NOMO-1 (cell line): Measurements from ENCODE around the gene ADAMTSL1.

Experiments used
- DNase-seq, 2 experiments: peaks; one replicate each; lab custom pipeline; 2025; ENCODE audit not compliant: unreplicated experiment in 2 of 2; lab: John Stamatoyannopoulos, UW

ADAMTSL1 gene

GRCh38 chr9:18722882-18723281 lies 248.9 kb downstream of the ADAMTSL1 start:
- no peak for DNase-seq

- no peak for DNase-seq
These were observed 249.4 kb downstream of the ADAMTSL1 start for GRCh38 chr9:18723366-18723765.

DNA sequence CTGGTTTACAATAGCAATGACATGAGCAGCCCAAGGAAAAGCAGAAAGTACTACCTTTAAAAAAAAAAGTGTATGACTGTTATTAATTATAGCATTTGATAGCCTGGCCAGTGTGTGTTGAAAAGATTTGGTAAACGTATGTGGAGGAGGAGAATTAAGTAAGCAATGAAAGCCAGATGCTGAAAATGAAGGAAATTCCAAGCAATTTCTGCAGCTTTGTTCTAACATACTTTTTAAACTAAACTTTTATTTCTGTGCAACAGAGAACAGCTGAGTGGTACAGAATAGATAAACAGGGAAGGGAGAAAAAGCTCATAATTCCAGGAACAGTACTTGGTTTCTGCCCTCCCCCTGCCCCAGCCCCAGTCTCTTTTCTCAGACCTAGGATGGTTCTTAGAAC lies 252.6 kb downstream of the ADAMTSL1 start:
- no peak for DNase-seq

DNA sequence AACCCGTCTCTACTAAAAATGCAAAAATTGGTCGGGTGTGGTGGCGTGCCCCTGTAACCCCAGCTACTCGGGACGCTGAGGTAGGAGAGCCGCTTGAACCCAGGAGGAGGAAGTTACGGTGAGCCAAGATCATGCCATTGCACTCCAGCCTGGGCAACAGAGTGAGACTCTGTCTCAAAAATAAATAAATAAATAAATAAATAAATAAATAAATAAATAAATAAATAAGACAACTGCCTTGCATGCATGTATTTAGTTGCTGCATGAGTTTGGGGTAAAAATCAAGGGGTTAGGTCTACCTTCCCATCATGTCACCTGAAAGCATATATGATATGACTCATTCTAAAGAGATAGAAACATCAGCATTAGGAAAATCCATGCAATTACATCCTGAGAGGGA lies 254.0 kb downstream of the ADAMTSL1 start:
- no peak for DNase-seq

DNA sequence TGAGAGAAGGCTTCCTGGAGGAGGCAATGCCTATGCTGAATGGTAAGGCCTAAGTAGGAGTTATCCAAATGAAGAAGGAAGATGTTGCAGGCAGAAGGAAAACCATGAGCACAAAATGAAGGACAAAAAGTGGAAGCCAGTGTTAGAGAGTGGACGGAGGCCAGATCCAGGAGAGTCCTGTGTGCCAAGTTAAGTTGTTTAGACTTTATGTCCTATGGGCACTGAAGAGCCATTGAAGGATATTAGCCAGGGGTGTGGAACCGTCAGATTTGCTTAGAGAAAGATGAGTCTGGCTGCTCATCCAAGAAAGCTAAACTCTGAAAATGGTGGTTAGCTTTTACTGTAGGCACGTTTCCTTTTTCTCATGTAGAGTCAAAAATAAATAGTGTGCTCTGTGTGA lies 254.7 kb downstream of the ADAMTSL1 start:
- no peak for DNase-seq

DNA sequence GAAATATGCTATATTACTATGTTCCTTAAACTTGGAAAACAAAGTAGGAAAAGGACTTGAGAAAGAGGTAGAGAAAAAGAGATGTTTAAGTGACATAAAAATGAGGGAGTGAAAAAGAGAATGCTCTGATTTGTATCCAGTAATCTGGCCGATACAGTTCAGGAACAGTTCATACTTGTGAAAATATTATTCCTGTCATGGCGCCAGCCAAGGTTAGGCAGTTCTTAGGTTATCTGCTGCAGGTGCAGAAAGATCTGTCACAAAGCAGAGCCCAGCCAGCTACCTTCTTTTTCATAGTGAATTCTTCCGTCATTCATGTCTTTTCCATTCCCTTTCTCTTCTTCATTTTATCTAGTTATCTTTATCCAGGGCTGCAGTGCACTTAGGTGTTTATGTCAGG lies 256.3 kb downstream of the ADAMTSL1 start:
- no peak for DNase-seq

DNA sequence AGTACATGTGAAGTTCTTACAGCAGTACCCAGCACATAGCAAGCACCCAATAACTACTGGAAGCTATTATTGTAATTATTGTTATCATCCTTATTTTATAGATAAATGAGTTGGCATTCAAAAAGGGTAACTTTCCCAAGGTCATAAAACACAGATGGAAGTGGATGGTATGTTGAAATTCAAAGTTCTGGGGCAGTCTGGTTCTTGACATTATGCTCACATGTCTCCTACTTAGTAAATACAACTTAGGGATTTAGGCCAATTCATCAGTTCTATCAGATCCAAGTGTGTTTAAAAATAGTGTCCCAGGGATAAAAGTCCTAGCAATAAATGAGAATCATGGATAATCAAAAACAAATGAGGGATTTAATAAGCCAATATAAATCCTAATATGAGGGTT lies 265.2 kb downstream of the ADAMTSL1 start:
- DNase-seq: no peak

DNA sequence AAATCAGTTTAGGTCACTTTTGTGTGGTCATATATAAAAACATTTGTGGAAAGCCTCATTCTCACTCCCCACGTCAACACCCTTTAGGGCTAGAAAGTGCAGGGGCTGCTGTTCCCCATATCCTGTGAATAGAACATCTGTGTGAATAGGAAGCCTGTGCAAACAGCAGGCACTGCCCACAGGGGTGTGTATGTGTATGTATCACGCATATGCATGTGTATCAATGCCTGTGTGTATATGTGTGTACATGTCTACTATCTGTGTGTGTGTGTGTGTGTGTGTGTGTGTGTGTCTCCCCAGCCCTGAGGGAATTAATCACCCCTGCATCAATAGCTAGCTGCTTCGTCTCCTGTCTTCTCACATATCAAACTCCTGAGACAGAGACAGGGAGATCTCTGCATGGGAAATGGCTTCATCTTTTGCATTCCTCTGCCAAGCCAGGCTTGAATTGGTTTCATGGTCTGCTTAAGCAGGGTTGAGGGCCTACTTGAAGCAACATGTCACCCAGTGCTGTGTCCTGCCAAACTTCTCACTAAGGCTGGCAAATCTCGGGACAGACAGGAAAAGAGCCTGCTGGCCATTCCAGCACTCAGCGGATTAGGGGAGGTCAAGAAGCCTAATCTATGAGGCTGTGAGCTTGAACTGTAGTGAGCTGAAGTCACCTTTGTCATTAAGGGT lies 265.8 kb downstream of the ADAMTSL1 start:
- DNase-seq: no peak

DNA sequence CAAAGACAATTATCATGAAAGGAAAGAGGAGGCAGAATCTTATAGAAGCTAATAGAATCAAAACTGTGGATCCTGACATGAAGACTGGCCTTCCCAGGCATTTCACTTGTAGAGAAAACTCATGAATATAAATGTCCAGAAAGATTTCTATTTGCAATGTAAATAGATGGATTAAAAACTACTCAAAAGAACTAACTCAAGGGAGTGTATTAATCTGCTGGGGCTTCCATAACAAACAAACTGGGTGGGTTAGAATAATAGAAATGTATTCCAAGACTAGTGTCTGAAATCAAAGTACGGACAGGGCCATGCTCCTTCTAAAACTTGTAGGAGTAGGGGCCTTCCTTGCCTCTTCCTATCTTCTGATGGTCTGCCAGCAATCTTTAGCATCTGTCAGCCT lies 267.4 kb downstream of the ADAMTSL1 start:
- no peak for DNase-seq

- no peak for DNase-seq
These were observed 268.0 kb downstream of the ADAMTSL1 start for GRCh38 chr9:18741945-18742344.

DNA sequence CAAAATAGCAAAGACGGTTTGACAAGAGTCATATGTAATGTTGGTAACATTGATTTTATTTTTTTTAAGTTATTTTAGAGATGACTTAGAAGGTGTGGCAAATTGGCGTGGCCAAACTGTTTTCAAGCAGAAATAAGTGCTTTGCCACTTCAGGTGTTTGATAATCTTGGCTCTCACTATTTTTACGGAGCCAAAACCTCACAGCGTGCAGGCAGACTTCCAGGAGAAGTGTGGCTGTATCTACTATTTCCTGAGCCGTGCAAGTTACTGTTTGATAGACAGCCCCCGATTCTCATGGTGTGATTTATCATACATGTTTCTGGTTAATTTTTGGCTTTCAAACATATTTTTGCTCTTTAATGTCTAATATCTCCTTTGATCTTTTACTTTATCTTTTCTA lies 269.5 kb downstream of the ADAMTSL1 start:
- DNase-seq: no peak

DNA sequence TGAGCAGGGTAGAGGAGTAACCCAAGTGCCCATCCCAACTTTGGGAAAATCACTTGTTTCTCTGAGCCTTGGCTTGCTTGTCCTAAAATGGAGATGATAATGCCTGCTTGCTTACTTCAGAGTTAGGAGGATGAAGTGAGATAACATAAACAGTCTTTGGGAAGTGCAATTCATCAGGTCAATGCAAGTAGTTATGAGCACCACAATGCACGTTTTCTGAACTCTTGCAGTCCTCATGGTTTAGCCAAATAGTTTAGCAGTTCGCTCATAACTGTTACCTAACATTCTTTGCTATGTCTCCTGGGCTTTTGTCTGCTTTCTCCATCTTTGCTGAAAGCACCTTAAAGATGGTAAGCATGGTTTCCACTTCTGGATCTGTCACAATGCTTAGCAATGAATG lies 270.0 kb downstream of the ADAMTSL1 start:
- DNase-seq: no peak

DNA sequence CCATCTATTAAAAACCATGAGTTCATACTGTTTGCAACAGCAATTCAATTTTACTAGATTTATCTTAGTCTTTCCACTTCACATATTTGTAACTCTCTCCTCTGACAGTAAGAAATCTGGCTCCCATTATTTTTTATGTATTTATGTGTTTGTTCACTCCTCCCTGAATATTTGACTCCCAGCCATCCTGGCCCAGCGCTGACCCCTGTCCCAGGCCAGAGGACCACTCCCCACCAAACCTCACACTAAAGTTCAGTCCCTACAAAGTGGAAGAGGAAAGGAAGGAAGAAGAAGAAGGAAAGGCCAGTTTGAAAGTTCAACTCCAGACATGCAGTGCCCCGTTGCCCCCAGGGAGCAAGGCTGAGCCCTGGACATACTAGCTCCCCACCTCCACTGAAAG lies 271.8 kb downstream of the ADAMTSL1 start:
- no peak for DNase-seq

- no peak for DNase-seq
These were observed 272.7 kb downstream of the ADAMTSL1 start for GRCh38 chr9:18746631-18747030.

DNA sequence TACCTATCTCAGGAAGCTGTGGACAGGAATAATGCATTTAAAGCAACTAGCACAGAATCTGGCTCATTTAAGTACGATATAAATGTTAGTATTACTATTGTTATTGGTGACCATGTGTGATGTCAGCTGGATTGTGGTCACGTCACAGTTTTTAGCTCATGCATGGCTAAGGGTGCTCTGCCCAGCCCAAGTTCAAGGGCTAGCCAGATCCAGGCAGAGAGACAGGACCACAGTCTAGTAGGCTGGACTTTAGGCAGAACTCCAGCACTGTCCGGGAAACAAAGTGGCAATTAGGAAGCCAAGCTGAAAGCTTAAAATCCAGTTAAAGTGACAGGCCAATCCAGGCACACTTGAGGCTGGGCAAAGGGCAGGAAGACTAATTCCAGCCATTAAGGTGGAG lies 273.6 kb downstream of the ADAMTSL1 start:
- DNase-seq: no peak

DNA sequence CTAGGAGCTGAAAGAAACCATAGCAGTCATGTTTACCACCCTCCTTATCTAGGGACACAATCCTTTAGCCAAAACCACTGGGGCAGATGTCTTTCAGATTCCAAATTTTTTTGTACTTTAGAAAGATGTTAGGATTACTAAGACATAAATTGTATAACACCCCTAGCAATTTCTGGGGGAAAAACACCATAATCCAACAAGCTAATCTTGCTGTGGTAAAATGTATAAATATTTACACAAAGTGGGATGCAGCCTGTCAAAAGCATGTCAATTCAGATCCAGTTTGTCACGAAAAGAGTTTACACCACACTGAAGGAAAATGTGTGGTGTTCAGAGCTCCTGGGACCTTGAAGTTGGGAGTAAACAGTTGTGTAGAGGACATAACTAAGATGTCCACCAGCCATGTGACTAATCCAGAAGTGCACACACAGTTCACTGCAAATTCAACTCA lies 274.3 kb downstream of the ADAMTSL1 start:
- DNase-seq: no peak

- DNase-seq: no peak
These were observed 275.8 kb downstream of the ADAMTSL1 start for GRCh38 chr9:18749711-18750110.

DNA sequence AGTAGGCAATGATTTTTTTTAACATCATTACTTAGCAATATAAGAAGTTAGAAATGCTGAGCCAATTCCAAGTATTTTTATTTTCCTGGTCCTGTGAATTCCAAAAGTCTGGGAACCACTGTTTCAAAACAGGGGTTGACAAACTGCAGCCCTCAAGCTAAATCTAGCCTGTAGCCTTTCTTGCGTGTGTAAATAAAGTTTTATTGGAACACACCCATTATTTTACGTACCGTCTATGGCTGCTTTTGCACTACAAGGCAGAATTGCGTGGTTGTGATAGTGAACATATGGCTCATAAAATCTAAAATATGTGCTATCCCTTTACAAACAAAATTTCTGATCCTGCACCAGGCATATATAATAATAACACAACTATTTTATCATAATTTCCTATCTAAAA lies 280.0 kb downstream of the ADAMTSL1 start:
- DNase-seq: no peak

GRCh38 chr9:18754537-18754936 lies 280.6 kb downstream of the ADAMTSL1 start:
- DNase-seq: no peak

- no peak for DNase-seq
These were observed 281.3 kb downstream of the ADAMTSL1 start for GRCh38 chr9:18755263-18755662.

GRCh38 chr9:18756712-18757125 lies 282.8 kb downstream of the ADAMTSL1 start:
- DNase-seq: no peak

GRCh38 chr9:18759827-18760226 lies 285.9 kb downstream of the ADAMTSL1 start:
- DNase-seq: no peak

DNA sequence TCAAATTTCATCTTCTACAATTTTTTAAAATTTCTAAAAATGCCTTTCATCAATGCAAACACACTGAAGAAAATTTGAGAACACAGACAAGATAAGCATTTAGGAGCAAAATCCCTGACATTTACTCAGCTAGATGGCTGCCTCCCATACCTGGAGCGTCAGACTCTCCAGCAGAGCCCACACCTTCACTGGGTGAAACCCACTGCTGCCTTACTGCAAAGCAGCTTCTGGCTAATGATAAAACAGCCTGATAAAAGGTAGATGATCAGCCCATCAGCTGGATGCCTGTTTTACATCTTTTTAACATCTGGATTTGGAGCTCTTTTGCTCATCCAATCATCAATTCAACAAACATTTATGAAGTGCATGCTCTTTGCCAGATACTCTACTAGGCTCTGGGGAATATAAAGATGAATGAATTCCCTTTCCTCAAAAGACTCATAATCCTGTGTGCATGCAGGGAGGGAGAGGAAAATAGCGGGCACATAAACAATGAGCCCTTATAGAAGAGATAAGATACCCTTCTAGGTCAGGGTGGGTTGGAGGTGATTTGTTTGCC lies 287.9 kb downstream of the ADAMTSL1 start:
- no peak for DNase-seq
